Suprapubic skin (tissue), 4 donors: ENCODE data around the gene BAHCC1.
A peak's percentile ranks its signal among the peaks of the same experiment; 100 is the strongest.

Source experiments
- CTCF ChIP-seq, 2 donors: fragments of 200-600 bp in 1 of 2; fragments of 450-650 bp in 1 of 2; sonication (generic) in 1 of 2; IDR thresholded peaks; one replicate each; pipeline ENCODE4 v1.5.1; 2016 to 2019; ENCODE audit warnings: antibody characterized with exemption in 2 of 2, mild to moderate bottlenecking in 1 of 2, moderate library complexity in 1 of 2
- EP300 ChIP-seq: sonication (generic); formaldehyde crosslinking; IDR thresholded peaks from one replicate; pipeline ENCODE4 v1.6.1; 2017; ENCODE audit warnings: antibody characterized with exemption
- POLR2A ChIP-seq, 2 donors: fragments of 450-650 bp; IDR thresholded peaks; one replicate each; pipeline ENCODE4 v1.6.1; 2017; ENCODE audit warnings: antibody characterized with exemption in 2 of 2, mild to moderate bottlenecking in 2 of 2, moderate library complexity in 2 of 2
- POLR2AphosphoS5 ChIP-seq, 3 donors: sonication (generic); formaldehyde crosslinking; IDR thresholded peaks; one replicate each; pipeline ENCODE4 v1.6.1; 2017; ENCODE audit warnings: antibody characterized with exemption in 3 of 3

GRCh38 chr17:81397314-81398175, 2.3 kb downstream of the BAHCC1 start:
- TF ChIP-seq CTCF (IDR thresholded peaks at IDR 0.05) (peak in 1 of 2 donors; percentile 23), EP300 (no peak), POLR2A (IDR thresholded peaks at IDR 0.05) (no peak), POLR2AphosphoS5 (IDR thresholded peaks at IDR 0.05) (no peak)
